Measurements from ENCODE around the gene FCRLB. TPM values are rescaled to one million over a fixed set of nuclear protein-coding genes. Genes with fewer than 3 reads are reported as not detected.
A peak's percentile ranks its signal among the peaks of the same experiment; 100 is the strongest.

Gene FCRLB
- total and polyA plus RNA-seq, 2 of the 13 experiments (the other 11 are each of a cell fraction or from before 2014, with no cell fraction given) = 0.08 to 0.11 TPM

DNA sequence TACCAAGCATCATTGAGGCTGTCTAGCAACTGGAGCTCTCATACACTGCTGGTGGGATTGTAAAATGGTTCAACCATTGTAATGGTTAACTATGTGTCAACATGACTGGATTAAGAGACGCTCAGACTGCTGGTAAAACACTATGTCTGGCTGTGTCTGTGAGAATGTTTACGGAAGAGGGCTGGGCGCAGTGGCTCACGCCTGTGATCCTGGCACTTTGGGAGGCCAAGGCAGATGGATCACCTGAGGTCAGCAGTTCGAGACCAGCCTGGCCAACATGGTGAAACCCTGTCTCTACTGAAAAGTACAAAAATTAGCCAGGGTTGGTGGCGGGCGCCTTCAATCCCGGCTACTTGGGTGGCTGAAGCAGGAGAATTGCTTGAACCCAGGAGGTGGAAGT, 19.1 kb upstream of the FCRLB start (continued):
- TF ChIP-seq, protein P1, sequence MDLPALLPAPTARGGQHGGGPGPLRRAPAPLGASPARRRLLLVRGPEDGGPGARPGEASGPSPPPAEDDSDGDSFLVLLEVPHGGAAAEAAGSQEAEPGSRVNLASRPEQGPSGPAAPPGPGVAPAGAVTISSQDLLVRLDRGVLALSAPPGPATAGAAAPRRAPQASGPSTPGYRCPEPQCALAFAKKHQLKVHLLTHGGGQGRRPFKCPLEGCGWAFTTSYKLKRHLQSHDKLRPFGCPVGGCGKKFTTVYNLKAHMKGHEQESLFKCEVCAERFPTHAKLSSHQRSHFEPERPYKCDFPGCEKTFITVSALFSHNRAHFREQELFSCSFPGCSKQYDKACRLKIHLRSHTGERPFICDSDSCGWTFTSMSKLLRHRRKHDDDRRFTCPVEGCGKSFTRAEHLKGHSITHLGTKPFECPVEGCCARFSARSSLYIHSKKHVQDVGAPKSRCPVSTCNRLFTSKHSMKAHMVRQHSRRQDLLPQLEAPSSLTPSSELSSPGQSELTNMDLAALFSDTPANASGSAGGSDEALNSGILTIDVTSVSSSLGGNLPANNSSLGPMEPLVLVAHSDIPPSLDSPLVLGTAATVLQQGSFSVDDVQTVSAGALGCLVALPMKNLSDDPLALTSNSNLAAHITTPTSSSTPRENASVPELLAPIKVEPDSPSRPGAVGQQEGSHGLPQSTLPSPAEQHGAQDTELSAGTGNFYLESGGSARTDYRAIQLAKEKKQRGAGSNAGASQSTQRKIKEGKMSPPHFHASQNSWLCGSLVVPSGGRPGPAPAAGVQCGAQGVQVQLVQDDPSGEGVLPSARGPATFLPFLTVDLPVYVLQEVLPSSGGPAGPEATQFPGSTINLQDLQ (CRISPR knock-in tag; IDR thresholded peaks at IDR 0.05) = no peak
- no peak for TF ChIP-seq JUN (CRISPR knock-in tag; IDR thresholded peaks at IDR 0.05)
- TF ChIP-seq ZMYM2 (CRISPR knock-in tag; IDR thresholded peaks at IDR 0.05) = peak; percentile 97
- TF ChIP-seq, protein P2, sequence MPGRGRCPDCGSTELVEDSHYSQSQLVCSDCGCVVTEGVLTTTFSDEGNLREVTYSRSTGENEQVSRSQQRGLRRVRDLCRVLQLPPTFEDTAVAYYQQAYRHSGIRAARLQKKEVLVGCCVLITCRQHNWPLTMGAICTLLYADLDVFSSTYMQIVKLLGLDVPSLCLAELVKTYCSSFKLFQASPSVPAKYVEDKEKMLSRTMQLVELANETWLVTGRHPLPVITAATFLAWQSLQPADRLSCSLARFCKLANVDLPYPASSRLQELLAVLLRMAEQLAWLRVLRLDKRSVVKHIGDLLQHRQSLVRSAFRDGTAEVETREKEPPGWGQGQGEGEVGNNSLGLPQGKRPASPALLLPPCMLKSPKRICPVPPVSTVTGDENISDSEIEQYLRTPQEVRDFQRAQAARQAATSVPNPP (CRISPR knock-in tag; IDR thresholded peaks at IDR 0.05) = no peak
- TF ChIP-seq, protein P3, sequence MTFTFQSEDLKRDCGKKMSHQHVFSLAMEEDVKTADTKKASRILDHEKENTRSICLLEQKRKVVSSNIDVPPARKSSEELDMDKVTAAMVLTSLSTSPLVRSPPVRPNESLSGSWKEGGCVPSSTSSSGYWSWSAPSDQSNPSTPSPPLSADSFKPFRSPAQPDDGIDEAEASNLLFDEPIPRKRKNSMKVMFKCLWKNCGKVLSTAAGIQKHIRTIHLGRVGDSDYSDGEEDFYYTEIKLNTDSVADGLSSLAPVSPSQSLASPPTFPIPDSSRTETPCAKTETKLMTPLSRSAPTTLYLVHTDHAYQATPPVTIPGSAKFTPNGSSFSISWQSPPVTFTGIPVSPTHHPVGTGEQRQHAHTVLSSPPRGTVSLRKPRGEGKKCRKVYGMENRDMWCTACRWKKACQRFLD (CRISPR knock-in tag; IDR thresholded peaks at IDR 0.05; ENCODE audit: borderline replicate concordance) = no peak
- TF ChIP-seq ZNF83 (CRISPR knock-in tag; IDR thresholded peaks at IDR 0.05; ENCODE audit: borderline replicate concordance) = no peak
- TF ChIP-seq, protein P4, sequence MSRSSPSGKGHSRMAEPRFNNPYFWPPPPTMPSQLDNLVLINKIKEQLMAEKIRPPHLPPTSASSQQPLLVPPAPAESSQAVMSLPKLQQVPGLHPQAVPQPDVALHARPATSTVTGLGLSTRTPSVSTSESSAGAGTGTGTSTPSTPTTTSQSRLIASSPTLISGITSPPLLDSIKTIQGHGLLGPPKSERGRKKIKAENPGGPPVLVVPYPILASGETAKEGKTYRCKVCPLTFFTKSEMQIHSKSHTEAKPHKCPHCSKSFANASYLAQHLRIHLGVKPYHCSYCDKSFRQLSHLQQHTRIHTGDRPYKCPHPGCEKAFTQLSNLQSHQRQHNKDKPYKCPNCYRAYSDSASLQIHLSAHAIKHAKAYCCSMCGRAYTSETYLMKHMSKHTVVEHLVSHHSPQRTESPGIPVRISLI (CRISPR knock-in tag; IDR thresholded peaks at IDR 0.05; ENCODE audit: borderline replicate concordance) = peak; percentile 19; the same call in 1 of the 2 replicates
- no peak for TF ChIP-seq THYN1 (CRISPR knock-in tag; IDR thresholded peaks at IDR 0.05; ENCODE audit: borderline replicate concordance, low read depth)
- TF ChIP-seq, protein P5, sequence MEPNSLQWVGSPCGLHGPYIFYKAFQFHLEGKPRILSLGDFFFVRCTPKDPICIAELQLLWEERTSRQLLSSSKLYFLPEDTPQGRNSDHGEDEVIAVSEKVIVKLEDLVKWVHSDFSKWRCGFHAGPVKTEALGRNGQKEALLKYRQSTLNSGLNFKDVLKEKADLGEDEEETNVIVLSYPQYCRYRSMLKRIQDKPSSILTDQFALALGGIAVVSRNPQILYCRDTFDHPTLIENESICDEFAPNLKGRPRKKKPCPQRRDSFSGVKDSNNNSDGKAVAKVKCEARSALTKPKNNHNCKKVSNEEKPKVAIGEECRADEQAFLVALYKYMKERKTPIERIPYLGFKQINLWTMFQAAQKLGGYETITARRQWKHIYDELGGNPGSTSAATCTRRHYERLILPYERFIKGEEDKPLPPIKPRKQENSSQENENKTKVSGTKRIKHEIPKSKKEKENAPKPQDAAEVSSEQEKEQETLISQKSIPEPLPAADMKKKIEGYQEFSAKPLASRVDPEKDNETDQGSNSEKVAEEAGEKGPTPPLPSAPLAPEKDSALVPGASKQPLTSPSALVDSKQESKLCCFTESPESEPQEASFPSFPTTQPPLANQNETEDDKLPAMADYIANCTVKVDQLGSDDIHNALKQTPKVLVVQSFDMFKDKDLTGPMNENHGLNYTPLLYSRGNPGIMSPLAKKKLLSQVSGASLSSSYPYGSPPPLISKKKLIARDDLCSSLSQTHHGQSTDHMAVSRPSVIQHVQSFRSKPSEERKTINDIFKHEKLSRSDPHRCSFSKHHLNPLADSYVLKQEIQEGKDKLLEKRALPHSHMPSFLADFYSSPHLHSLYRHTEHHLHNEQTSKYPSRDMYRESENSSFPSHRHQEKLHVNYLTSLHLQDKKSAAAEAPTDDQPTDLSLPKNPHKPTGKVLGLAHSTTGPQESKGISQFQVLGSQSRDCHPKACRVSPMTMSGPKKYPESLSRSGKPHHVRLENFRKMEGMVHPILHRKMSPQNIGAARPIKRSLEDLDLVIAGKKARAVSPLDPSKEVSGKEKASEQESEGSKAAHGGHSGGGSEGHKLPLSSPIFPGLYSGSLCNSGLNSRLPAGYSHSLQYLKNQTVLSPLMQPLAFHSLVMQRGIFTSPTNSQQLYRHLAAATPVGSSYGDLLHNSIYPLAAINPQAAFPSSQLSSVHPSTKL (CRISPR knock-in tag; IDR thresholded peaks at IDR 0.05) = peak; percentile 87
- TF ChIP-seq HOXD1 (CRISPR knock-in tag; IDR thresholded peaks at IDR 0.05) = no peak
- no peak for TF ChIP-seq PTBP1 (IDR thresholded peaks at IDR 0.05; ENCODE audit: low read depth, low read length, poor library complexity, severe bottlenecking)
- TF ChIP-seq, protein P6, sequence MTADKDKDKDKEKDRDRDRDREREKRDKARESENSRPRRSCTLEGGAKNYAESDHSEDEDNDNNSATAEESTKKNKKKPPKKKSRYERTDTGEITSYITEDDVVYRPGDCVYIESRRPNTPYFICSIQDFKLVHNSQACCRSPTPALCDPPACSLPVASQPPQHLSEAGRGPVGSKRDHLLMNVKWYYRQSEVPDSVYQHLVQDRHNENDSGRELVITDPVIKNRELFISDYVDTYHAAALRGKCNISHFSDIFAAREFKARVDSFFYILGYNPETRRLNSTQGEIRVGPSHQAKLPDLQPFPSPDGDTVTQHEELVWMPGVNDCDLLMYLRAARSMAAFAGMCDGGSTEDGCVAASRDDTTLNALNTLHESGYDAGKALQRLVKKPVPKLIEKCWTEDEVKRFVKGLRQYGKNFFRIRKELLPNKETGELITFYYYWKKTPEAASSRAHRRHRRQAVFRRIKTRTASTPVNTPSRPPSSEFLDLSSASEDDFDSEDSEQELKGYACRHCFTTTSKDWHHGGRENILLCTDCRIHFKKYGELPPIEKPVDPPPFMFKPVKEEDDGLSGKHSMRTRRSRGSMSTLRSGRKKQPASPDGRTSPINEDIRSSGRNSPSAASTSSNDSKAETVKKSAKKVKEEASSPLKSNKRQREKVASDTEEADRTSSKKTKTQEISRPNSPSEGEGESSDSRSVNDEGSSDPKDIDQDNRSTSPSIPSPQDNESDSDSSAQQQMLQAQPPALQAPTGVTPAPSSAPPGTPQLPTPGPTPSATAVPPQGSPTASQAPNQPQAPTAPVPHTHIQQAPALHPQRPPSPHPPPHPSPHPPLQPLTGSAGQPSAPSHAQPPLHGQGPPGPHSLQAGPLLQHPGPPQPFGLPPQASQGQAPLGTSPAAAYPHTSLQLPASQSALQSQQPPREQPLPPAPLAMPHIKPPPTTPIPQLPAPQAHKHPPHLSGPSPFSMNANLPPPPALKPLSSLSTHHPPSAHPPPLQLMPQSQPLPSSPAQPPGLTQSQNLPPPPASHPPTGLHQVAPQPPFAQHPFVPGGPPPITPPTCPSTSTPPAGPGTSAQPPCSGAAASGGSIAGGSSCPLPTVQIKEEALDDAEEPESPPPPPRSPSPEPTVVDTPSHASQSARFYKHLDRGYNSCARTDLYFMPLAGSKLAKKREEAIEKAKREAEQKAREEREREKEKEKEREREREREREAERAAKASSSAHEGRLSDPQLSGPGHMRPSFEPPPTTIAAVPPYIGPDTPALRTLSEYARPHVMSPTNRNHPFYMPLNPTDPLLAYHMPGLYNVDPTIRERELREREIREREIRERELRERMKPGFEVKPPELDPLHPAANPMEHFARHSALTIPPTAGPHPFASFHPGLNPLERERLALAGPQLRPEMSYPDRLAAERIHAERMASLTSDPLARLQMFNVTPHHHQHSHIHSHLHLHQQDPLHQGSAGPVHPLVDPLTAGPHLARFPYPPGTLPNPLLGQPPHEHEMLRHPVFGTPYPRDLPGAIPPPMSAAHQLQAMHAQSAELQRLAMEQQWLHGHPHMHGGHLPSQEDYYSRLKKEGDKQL (CRISPR knock-in tag; IDR thresholded peaks at IDR 0.05; ENCODE audit: low read depth) = 0 out of 2 replicates have a peak, but pooled peaks have one; percentile 32

Data from HepG2 (cell line).